Activated T-cell treated with anti-CD3 and anti-CD28 coated beads for 4 hours (primary cell): ENCODE data around the gene GYS1.
A peak's percentile ranks its signal among the peaks of the same experiment; 100 is the strongest.

Experiments used
- DNase-seq: peaks from one replicate; pipeline ENCODE4 v3.0.0-alpha.2; 2020

The GYS1 gene

GRCh38 chr19:49017666-49018351, 24.7 kb upstream of the GYS1 start:
- peak; percentile 47 for DNase-seq

- no peak for DNase-seq
Measured at GRCh38 chr19:49017041-49017665, 24.0 kb upstream of the GYS1 start, which contains the start of gene LHB. Gene LHB (minus strand): TSS chr19:49017091. CDS start chr19:49017081, 10 bp downstream.

GRCh38 chr19:49016067-49016839, 23.1 kb upstream of the GYS1 start:
- no peak for DNase-seq

- no peak for DNase-seq
Measured at GRCh38 chr19:49014870-49015255, 21.8 kb upstream of the GYS1 start.

- no peak for DNase-seq
Measured at GRCh38 chr19:49014123-49014869, 21.2 kb upstream of the GYS1 start.

GRCh38 chr19:49011194-49011593, 18.1 kb upstream of the GYS1 start:
- DNase-seq: no peak

GRCh38 chr19:49010453-49010852, 17.3 kb upstream of the GYS1 start:
- DNase-seq: no peak

GRCh38 chr19:49009828-49010227, 16.7 kb upstream of the GYS1 start:
- DNase-seq: no peak

GRCh38 chr19:49006905-49007304, 13.8 kb upstream of the GYS1 start:
- no peak for DNase-seq

GRCh38 chr19:49004964-49005614, 12.0 kb upstream of the GYS1 start:
- DNase-seq: no peak

- DNase-seq: no peak
Measured at GRCh38 chr19:49004133-49004532, 11.0 kb upstream of the GYS1 start.

- DNase-seq: peak; percentile 53
Measured at GRCh38 chr19:48999481-49000325, 6.6 kb upstream of the GYS1 start.

GRCh38 chr19:48997972-48998371, 4.9 kb upstream of the GYS1 start:
- DNase-seq: peak; percentile 31

- no peak for DNase-seq
Measured at GRCh38 chr19:48994035-48994386, 902 bp upstream of the GYS1 start.

GRCh38 chr19:48992581-48993174, 431 bp downstream of the GYS1 start:
- DNase-seq: no peak

GRCh38 chr19:48991873-48992580, 1.1 kb downstream of the GYS1 start:
- no peak for DNase-seq

- no peak for DNase-seq
Measured at GRCh38 chr19:48991011-48991609, 2.0 kb downstream of the GYS1 start.

- no peak for DNase-seq
Measured at GRCh38 chr19:48990400-48990799, 2.7 kb downstream of the GYS1 start.

GRCh38 chr19:48989701-48990291, 3.3 kb downstream of the GYS1 start:
- DNase-seq: no peak

- no peak for DNase-seq
Measured at GRCh38 chr19:48988860-48989259, 4.2 kb downstream of the GYS1 start.
